ENCODE results near the gene TMEM171.

DNA sequence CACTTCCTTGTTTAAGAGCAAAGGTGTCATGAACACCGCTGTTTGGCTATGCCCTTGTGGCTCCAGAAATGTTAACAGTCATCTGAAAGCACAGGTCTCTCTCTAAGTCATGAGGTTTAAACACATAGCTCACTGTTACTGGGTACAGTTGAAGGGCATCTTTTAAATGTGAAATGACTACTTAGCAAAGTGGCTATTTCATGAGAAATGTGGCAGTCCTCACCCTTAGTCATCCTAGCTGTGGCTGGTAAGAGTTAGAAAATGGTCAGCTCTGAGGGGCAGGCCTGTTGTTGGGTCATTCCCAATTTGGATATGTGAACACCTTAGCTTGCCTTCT lies 24.2 kb upstream of the TMEM171 start:
- TF ChIP-seq, protein P1, sequence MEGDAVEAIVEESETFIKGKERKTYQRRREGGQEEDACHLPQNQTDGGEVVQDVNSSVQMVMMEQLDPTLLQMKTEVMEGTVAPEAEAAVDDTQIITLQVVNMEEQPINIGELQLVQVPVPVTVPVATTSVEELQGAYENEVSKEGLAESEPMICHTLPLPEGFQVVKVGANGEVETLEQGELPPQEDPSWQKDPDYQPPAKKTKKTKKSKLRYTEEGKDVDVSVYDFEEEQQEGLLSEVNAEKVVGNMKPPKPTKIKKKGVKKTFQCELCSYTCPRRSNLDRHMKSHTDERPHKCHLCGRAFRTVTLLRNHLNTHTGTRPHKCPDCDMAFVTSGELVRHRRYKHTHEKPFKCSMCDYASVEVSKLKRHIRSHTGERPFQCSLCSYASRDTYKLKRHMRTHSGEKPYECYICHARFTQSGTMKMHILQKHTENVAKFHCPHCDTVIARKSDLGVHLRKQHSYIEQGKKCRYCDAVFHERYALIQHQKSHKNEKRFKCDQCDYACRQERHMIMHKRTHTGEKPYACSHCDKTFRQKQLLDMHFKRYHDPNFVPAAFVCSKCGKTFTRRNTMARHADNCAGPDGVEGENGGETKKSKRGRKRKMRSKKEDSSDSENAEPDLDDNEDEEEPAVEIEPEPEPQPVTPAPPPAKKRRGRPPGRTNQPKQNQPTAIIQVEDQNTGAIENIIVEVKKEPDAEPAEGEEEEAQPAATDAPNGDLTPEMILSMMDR (IDR thresholded peaks at IDR 0.05) = no peak
- TF ChIP-seq POLR2A (IDR thresholded peaks at IDR 0.05) = no peak

Data from lower leg skin (tissue), 3 donors.